Measurements from ENCODE around the gene SLX4IP. TPM values are rescaled to one million over a fixed set of nuclear protein-coding genes. Genes with fewer than 3 reads are reported as not detected.
A peak's percentile ranks its signal among the peaks of the same experiment; 100 is the strongest.

SLX4IP gene
- total and polyA plus RNA-seq, 2 of the 13 experiments (the other 11 are each of a cell fraction or from before 2014, with no cell fraction given), result 3.6 to 7.3 TPM

DNA sequence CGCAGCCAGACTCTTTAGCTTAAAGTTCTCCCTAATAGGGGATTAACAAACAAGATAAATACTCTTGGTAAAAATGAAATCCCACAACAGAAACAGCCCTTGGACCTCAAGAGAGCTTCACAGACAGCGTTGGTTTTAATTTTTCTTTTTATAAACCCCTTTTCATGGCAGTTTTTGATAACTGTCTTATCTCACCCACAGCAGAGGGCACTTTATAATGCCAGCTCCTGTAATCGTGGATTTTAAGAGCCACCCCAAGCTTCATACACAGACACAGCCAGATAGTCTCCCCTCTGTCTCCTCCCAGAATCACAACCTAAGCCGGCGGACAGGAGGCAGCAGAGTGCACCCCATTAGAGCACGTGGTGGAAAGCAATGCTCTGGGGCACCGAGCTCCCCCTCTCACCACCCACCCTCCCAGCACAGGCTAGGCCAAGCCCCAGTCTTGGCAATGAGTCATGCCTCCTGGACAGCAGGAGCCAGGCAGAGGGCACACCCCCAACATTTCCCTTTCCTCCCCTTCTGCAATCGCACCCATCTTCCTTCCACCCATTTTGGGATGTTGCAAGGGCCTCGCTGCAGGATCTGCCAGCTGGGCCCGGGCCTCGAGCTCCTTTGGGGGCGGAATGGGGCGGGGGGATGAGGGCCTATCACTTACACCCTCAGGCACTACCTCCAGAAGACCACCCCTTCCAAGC lies 236.3 kb downstream of the SLX4IP start (continued):
- TF ChIP-seq, protein P1, sequence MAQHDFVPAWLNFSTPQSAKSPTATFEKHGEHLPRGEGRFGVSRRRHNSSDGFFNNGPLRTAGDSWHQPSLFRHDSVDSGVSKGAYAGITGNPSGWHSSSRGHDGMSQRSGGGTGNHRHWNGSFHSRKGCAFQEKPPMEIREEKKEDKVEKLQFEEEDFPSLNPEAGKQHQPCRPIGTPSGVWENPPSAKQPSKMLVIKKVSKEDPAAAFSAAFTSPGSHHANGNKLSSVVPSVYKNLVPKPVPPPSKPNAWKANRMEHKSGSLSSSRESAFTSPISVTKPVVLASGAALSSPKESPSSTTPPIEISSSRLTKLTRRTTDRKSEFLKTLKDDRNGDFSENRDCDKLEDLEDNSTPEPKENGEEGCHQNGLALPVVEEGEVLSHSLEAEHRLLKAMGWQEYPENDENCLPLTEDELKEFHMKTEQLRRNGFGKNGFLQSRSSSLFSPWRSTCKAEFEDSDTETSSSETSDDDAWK (CRISPR knock-in tag; IDR thresholded peaks at IDR 0.05), result no peak
- TF ChIP-seq, protein P2, sequence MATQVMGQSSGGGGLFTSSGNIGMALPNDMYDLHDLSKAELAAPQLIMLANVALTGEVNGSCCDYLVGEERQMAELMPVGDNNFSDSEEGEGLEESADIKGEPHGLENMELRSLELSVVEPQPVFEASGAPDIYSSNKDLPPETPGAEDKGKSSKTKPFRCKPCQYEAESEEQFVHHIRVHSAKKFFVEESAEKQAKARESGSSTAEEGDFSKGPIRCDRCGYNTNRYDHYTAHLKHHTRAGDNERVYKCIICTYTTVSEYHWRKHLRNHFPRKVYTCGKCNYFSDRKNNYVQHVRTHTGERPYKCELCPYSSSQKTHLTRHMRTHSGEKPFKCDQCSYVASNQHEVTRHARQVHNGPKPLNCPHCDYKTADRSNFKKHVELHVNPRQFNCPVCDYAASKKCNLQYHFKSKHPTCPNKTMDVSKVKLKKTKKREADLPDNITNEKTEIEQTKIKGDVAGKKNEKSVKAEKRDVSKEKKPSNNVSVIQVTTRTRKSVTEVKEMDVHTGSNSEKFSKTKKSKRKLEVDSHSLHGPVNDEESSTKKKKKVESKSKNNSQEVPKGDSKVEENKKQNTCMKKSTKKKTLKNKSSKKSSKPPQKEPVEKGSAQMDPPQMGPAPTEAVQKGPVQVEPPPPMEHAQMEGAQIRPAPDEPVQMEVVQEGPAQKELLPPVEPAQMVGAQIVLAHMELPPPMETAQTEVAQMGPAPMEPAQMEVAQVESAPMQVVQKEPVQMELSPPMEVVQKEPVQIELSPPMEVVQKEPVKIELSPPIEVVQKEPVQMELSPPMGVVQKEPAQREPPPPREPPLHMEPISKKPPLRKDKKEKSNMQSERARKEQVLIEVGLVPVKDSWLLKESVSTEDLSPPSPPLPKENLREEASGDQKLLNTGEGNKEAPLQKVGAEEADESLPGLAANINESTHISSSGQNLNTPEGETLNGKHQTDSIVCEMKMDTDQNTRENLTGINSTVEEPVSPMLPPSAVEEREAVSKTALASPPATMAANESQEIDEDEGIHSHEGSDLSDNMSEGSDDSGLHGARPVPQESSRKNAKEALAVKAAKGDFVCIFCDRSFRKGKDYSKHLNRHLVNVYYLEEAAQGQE (IDR thresholded peaks at IDR 0.05; ENCODE audit: borderline replicate concordance in 1 of 2, low read depth in 1 of 2, low read length in 2 of 2), result no peak; a peak in 1 of 4 replicates
- peak; percentile 26 for TF ChIP-seq PCBP2 (optimal IDR thresholded peaks at IDR 0.05; ENCODE audit: low read depth, low read length, poor library complexity, severe bottlenecking)
- TF ChIP-seq HOXA9 (CRISPR knock-in tag; IDR thresholded peaks at IDR 0.05; ENCODE audit: borderline replicate concordance), result no peak
- no peak for TF ChIP-seq MAF1 (CRISPR knock-in tag; IDR thresholded peaks at IDR 0.05; ENCODE audit: borderline replicate concordance)
- peak; percentile 48 for TF ChIP-seq FOXO1 (CRISPR knock-in tag; IDR thresholded peaks at IDR 0.05)
- TF ChIP-seq NONO (IDR thresholded peaks at IDR 0.05), result no peak
- TF ChIP-seq NONO (CRISPR knock-in tag; conservative IDR thresholded peaks at IDR 0.05), result peak; percentile 79
- no peak for TF ChIP-seq ZNF891 (CRISPR knock-in tag; IDR thresholded peaks at IDR 0.05)
- no peak for TF ChIP-seq KMT2A (CRISPR knock-in tag; IDR thresholded peaks at IDR 0.05)
- TF ChIP-seq ZNF766 (CRISPR knock-in tag; IDR thresholded peaks at IDR 0.05; ENCODE audit: borderline replicate concordance), result no peak
- no peak for TF ChIP-seq DNMT3B (CRISPR knock-in tag; conservative IDR thresholded peaks at IDR 0.05)
- no peak for TF ChIP-seq ZNF292 (CRISPR knock-in tag; IDR thresholded peaks at IDR 0.05; ENCODE audit: borderline replicate concordance, low read depth)
- TF ChIP-seq TAF15 (IDR thresholded peaks at IDR 0.05; ENCODE audit: low read depth, low read length, poor library complexity, severe bottlenecking), result no peak
- TF ChIP-seq, protein P3, sequence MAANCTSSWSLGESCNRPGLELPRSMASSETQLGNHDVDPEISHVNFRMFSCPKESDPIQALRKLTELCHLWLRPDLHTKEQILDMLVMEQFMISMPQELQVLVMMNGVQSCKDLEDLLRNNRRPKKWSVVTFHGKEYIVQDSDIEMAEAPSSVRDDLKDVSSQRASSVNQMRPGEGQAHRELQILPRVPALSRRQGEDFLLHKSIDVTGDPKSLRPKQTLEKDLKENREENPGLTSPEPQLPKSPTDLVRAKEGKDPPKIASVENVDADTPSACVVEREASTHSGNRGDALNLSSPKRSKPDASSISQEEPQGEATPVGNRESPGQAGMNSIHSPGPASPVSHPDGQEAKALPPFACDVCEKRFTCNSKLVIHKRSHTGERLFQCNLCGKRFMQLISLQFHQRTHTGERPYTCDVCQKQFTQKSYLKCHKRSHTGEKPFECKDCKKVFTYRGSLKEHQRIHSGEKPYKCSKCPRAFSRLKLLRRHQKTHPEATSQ (CRISPR knock-in tag; IDR thresholded peaks at IDR 0.05; ENCODE audit: borderline replicate concordance), result peak; percentile 53; the same call in 1 of the 2 replicates
- TF ChIP-seq, protein P4, sequence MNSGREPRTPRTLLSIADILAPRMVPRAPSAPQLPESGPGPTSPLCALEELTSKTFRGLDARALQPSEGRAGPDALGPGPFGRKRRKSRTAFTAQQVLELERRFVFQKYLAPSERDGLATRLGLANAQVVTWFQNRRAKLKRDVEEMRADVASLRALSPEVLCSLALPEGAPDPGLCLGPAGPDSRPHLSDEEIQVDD (CRISPR knock-in tag; IDR thresholded peaks at IDR 0.05; ENCODE audit: borderline replicate concordance), result no peak
- no peak for TF ChIP-seq SMAD1 (CRISPR knock-in tag; IDR thresholded peaks at IDR 0.05; ENCODE audit: borderline replicate concordance, low read depth)
- no peak for TF ChIP-seq CCDC6 (CRISPR knock-in tag; IDR thresholded peaks at IDR 0.05)
- TF ChIP-seq, protein P5, sequence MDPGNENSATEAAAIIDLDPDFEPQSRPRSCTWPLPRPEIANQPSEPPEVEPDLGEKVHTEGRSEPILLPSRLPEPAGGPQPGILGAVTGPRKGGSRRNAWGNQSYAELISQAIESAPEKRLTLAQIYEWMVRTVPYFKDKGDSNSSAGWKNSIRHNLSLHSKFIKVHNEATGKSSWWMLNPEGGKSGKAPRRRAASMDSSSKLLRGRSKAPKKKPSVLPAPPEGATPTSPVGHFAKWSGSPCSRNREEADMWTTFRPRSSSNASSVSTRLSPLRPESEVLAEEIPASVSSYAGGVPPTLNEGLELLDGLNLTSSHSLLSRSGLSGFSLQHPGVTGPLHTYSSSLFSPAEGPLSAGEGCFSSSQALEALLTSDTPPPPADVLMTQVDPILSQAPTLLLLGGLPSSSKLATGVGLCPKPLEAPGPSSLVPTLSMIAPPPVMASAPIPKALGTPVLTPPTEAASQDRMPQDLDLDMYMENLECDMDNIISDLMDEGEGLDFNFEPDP (CRISPR knock-in tag; conservative IDR thresholded peaks at IDR 0.05), result no peak
- peak; percentile 46; the same call in 1 of the 2 replicates for TF ChIP-seq SOX5 (CRISPR knock-in tag; IDR thresholded peaks at IDR 0.05; ENCODE audit: borderline replicate concordance)
- peak; percentile 80 for TF ChIP-seq CCAR2 (optimal IDR thresholded peaks at IDR 0.05; ENCODE audit: low read depth, low read length)
